ENCODE measurements around the gene RELCH.

Gene RELCH

DNA sequence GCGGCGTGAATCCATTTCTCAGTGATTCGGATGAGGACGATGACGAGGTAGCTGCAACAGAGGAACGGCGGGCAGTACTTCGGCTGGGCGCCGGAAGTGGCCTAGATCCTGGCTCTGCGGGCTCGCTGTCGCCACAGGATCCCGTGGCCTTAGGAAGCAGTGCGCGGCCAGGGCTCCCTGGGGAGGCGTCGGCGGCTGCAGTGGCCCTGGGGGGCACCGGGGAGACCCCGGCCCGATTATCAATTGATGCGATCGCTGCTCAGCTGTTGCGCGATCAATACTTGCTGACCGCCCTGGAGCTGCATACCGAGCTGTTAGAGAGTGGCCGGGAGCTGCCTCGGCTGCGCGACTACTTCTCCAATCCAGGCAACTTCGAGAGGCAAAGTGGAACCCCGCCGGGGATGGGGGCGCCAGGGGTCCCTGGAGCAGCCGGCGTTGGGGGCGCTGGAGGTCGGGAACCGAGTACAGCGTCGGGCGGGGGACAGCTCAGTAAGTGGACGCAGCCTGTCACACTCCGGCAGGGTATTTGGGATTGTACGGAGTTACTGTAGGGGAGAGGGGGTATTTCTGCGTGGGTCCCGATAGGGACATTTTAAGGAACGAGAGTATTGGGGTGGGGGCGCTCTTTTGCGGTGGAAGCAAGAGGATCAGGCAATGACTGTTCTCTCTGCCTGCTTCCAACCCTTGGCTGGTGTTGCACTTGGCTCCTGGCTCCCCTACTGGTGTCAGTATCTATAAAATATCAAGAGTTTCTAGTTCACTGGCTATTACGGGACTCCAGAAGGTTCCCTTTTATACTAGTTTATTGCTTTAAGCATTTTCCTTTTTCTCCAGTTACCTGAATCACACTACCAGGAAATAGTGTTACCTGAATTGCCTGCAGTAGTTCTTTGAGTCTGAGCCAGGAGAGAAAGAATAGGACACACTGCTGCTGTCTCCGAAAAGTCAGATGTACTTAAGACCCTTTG is 772 bp downstream of the RELCH start:
- DNase-seq (ENCODE audit: low read depth in 2 of 2): no peak

DNA sequence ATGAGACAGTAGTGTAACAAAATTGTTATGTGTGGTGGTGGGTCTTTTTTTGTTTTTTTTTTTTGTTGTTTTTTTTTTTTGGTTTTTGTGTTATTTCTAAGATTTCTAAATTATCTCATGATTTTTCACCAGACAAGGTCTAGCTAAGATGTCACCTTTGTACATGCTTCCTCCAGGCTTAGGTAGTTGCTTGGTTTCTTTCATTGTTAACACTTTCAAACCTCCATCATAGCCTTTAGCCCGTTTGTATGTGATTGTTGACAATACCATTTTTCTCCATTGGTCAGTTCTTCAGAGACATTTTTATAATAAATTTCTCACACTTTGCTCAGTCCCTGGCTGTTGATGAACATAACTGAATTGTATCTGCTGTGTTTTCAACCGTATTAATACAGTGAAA is 2.2 kb downstream of the RELCH start:
- no peak for DNase-seq (ENCODE audit: low read depth in 2 of 2)

GRCh38 chr18:62196079-62196478 is 9.0 kb downstream of the RELCH start:
- DNase-seq (ENCODE audit: low read depth in 2 of 2): no peak

- no peak for DNase-seq (ENCODE audit: low read depth in 2 of 2)
Measured at GRCh38 chr18:62196980-62197379, 9.9 kb downstream of the RELCH start.

DNA sequence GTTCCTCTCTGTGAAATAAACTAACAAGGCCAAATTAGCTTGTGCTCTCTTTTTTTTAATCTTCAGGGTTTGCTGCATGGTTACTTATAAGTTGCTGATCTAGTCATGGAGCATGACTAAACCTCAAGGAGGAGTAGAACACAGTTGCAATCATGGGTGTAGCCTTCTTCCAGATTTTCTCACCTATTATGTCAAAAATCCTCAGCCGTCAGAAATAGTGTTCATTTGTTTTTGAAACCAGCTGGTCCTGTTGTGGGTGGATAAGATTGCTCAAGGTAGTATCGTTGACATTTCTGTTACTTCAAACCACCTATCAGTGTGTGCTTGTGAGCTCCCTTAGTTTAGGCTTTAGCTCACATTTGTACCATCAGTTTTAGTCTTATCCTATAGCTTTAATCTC is 11.2 kb downstream of the RELCH start:
- no peak for DNase-seq (ENCODE audit: low read depth in 2 of 2)

DNA sequence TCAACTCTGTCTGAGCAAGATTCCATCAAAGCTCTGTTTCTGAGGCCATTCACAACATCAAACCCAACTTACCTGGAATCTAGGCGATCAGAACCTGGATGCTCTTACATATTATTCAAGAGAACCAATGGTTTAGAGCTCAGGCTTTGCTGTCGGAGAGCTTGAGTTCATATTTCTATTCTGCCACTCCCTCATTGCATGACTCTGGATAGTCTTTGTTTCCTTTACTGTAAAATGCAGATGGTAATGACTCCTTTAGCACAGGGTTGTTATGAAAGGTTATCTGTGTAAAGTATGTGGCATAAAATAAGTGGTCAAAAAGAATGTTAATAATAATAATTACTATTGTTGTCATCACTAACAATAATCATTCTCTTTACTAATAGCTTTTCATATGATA is 12.6 kb downstream of the RELCH start:
- no peak for DNase-seq (ENCODE audit: low read depth in 2 of 2)

DNA sequence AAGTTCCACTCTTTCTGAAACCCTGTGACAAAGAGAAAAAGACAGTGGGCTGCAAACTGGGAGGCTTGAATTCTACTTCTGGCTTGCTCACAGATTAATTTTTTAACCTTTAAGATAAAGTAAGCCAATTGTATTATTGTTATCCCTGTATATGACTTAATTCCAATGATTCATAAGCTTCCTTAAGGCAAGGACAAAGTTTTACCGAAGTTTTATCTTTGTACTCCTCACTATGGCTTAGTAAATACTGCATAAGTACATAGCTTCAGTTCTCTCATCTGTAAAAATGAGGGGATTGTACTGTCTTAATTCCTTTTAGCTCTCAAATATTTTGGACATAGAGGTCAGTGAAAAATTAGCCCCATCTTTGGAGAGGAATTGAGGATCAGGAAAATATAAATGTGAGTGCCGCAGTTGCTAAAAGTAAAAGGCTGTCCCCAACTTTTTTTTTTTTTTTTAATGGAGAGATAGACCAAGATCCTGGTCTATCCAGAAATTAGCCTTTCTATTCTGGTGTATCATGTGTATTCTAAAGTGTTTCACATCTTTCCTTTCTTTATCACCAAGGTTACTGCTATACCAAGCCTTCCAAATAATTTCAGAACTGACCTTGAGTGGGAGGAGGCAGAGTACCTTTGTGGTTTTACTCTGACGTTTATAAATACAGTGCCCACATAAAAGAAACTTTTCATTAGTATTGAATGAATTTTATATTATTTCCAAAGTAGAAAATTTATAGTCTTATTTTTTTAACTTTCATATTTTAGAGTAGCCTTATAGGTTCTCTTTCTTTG is 13.3 kb downstream of the RELCH start:
- DNase-seq (ENCODE audit: low read depth in 2 of 2): no peak

- DNase-seq (ENCODE audit: low read depth in 2 of 2): no peak
Measured at GRCh38 chr18:62201870-62202269, 14.8 kb downstream of the RELCH start.

DNA sequence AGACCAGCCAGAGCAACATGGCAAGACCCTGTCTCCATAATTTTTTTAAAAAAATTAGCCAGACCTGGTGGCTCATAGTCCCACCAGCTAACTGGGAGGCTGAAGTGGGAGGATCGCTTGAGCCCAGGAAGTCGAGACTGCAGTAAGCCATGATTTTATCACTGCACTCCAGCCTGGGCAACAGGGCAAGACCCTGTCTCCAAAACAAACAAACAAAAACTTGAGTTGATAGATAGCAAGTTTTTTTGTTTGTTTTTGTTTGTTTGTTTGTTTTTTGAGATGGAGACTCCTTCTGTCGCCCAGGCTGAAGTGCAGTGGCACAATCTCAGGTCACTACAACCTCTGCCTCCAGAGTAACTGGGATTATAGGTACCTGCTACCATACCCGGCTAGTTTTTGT is 18.8 kb downstream of the RELCH start:
- DNase-seq (ENCODE audit: low read depth in 2 of 2): no peak

GRCh38 chr18:62206593-62206992 is 19.5 kb downstream of the RELCH start:
- DNase-seq (ENCODE audit: low read depth in 2 of 2): no peak

GRCh38 chr18:62209046-62209445 is 22.0 kb downstream of the RELCH start:
- no peak for DNase-seq (ENCODE audit: low read depth in 2 of 2)

DNA sequence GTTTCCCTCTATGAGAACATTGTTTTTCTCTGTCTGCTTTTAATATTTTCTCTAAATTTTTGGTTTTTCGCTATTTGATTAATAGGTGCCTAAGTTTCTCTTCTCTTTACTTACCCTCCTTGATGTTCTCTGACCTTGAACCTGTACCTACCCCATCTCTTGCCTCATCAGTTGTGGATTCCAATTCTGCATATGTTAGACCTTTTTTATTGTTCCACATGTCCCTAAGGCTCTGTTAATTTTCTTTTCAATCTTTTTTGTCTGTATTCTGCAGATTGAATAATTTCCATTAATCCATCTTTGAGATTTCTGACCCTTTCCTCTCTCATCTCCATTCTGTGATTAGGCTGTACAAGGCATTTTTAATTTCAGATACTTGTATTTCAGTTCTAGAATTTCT is 23.1 kb downstream of the RELCH start:
- DNase-seq (ENCODE audit: low read depth in 2 of 2): no peak

- DNase-seq (ENCODE audit: low read depth in 2 of 2): no peak
Measured at GRCh38 chr18:62211325-62211828, 24.3 kb downstream of the RELCH start.

GRCh38 chr18:62214790-62215189 is 27.7 kb downstream of the RELCH start:
- DNase-seq (ENCODE audit: low read depth in 2 of 2): no peak

GRCh38 chr18:62224229-62224628 is 37.2 kb downstream of the RELCH start:
- DNase-seq (ENCODE audit: low read depth in 2 of 2): no peak

- no peak for DNase-seq (ENCODE audit: low read depth in 2 of 2)
Measured at GRCh38 chr18:62226047-62226446, 39.0 kb downstream of the RELCH start.

DNA sequence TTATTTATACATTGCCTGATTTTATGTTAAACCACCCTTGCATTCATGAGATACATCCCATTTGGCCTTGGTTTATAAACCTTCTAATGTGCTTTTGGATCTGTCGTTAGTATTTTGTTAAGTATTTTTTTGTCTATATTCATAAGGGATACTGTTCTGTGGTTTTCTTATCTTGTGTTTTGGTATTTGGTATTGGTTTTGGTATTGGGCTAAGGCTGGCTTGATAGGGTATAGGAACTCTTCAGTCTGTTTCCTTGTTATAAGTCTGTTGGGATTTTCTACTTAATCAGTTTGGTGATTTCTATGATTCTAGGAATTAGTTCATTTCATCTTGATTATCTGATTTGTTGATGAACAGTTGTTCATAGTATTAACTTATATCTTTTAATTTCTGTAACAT is 49.2 kb downstream of the RELCH start:
- no peak for DNase-seq (ENCODE audit: low read depth in 2 of 2)

GRCh38 chr18:62239475-62239874 is 52.4 kb downstream of the RELCH start:
- no peak for DNase-seq (ENCODE audit: low read depth in 2 of 2)

DNA sequence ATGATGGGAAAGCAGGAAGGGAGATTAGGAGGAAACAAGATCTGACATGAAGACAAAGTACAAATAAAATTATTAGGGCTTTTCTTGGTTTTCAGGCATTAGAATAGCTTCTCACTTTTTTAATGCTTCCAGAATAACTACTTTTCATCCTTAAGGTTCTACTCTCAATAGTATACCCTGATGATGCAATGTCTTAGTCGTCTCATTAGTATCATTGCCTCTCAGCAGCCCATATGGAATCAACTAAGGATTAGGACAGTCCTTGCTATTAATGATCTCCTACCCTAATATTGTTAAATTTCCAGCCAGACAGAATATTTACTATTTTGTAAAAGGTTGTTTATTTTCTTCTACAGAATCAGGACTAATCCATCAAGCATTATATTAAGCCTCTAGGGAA is 55.9 kb downstream of the RELCH start:
- DNase-seq (ENCODE audit: low read depth in 2 of 2): no peak

DNA sequence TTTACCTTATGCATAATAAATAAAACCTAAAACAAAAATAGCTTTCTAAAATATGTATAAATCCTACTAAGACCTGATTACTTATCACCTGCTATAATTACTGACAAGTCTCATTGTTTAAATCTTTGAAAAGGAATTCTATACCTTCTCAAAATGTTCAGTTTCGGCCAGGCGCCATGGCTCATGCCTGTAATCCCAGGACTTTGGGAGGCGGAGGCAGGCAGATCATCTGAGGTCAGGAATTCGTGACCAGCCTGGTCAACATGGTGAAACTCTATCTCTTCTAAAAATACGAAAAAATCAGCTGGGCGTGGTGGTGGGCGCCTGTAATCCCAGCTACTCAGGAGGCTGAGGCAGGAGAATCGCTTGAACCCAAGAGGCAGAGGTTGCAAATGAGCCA is 58.1 kb downstream of the RELCH start:
- DNase-seq (ENCODE audit: low read depth in 2 of 2): no peak

- no peak for DNase-seq (ENCODE audit: low read depth in 2 of 2)
Measured at GRCh38 chr18:62245699-62246098, 58.6 kb downstream of the RELCH start.

DNA sequence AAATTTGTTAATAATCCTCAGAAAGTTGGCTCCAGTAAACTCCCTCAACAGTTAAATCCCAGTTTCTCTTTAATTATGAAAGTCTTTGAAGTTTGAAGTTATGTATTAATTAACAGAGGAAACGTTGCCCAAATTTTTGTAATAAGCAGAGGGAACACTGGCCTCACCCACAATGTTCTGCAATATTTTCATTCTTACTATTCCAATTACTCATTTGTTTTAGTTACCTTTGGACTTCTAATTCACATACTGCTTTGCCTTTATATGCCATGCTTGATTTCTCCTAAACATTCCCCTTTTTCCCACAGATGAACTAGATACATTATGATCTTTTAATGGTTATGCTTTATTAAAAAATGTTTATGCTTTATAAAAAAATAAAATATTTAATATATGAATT is 61.3 kb downstream of the RELCH start:
- no peak for DNase-seq (ENCODE audit: low read depth in 2 of 2)

Data from stimulated activated CD4-positive, alpha-beta T cell treated with anti-CD3 and anti-CD28 coated beads, Interleukin-1b, Interleukin-23, amount 100 ng/mL, for 1 hour (primary cell).